AG04450 (cell line): ENCODE measurements around the gene OR14J1. TPM values are rescaled to one million over a fixed set of nuclear protein-coding genes. Genes with fewer than 3 reads are reported as not detected.

Source experiments
- CTCF ChIA-PET: fragments of 300-600, 350-600 bp; formaldehyde crosslinking; extraction: SDS; loops from one replicate; lab custom pipeline; 2022; ENCODE audit warnings: antibody characterized with exemption, inconsistent platforms; lab: Charles Lee
- POLR2A ChIA-PET: fragments of 350-600 bp; formaldehyde crosslinking; extraction: SDS; loops from one replicate; lab custom pipeline; 2021; ENCODE audit warnings: antibody characterized with exemption, inconsistent platforms; lab: Yijun Ruan, JAX
- DNase-seq: peaks from one replicate; pipeline ENCODE4 v3.0.0-alpha.2; 2011; ENCODE audit warnings: low read depth, low spot score
- H3K27ac ChIP-seq: one replicate; pipeline ENCODE4 v1.5.1; 2012; ENCODE audit warnings: low read depth, low read length, control low read depth
- H3K27me3 ChIP-seq: one replicate; pipeline ENCODE4 v1.6.0; 2012; ENCODE audit warnings: low read length; ENCODE audit not compliant: control insufficient read depth, insufficient read depth
- H3K4me3 ChIP-seq: 2 replicates; pipeline ENCODE4 v1.5.1; 2011; ENCODE audit warnings: mild to moderate bottlenecking, low read depth, low read length, control low read depth
- H3K9me3 ChIP-seq: 2 replicates; pipeline ENCODE4 v1.5.1; 2012; ENCODE audit warnings: low read length; ENCODE audit not compliant: control insufficient read depth, insufficient read depth
- CTCF ChIP-seq: IDR thresholded peaks from 2 replicates; pipeline ENCODE4 v1.5.1; 2011; ENCODE audit warnings: low read depth, low read length, control low read depth, inconsistent platforms
- polyA minus RNA-seq: library from RNA; depleted of rRNA, polyadenylated mRNA; stranded (reverse); fragments of >200 nt; gene quantifications from 2 replicates; pipeline ENCODE4 v1.2.3, GENCODE V29; 2011; rRNA and poly(A)+ RNA removed
- polyA plus RNA-seq: library from polyadenylated mRNA; depleted of rRNA; stranded (reverse); fragments of >200 nt; gene quantifications from 2 replicates; pipeline ENCODE4 v1.2.3, GENCODE V29; 2011; rRNA removed

Gene OR14J1
- polyA plus RNA-seq, result not detected in 2 replicates
- not detected in 2 replicates for polyA minus RNA-seq

GRCh38 chr6:29301316-29301715 is at the start of gene OR14J1:
OR14J1 (plus strand) TSS chr6:29301701; CDS start chr6:29306690, 4,989 bp downstream.
- Histone ChIP-seq H3K9me3 (no peaks in the 10 kb centered on the region), H3K4me3 (no peak within 1 kb of the TSS), H3K27me3 (no peaks in the 10 kb centered on the region), H3K27ac (no peak within 1 kb of the TSS)
- DNase-seq, result no peak
- ChIA-PET POLR2A (no interaction called here), CTCF (no interaction called here)
- no peak for TF ChIP-seq CTCF

GRCh38 chr6:29251736-29252135 is 49.8 kb upstream of the OR14J1 start:
- no peak for TF ChIP-seq CTCF
- no peaks in the 10 kb centered on the region for H3K27me3 ChIP-seq
- H3K27ac ChIP-seq, result no peak overlapping the region
- H3K9me3 ChIP-seq, result peaks cover 10% of the 10 kb centered on the region; the same call in 1 of the 2 replicates
- ChIA-PET POLR2A (no interaction called here), CTCF (no interaction called here)
- H3K4me3 ChIP-seq, result no peak overlapping the region
- DNase-seq, result no peak

- CTCF ChIA-PET, result no interaction called here
Measured at GRCh38 chr6:29255530-29255929, 46.0 kb upstream of the OR14J1 start.

GRCh38 chr6:29259721-29260120 is 41.8 kb upstream of the OR14J1 start:
- Histone ChIP-seq H3K4me3 (no peak overlapping the region), H3K9me3 (peaks cover 4% of the 10 kb centered on the region; the same call in 1 of the 2 replicates), H3K27ac (no peak overlapping the region), H3K27me3 (no peaks in the 10 kb centered on the region)
- ChIA-PET CTCF (no interaction called here), POLR2A (no interaction called here)
- no peak for TF ChIP-seq CTCF
- no peak for DNase-seq

More at GRCh38 chr6:29255530-29255929, 46.0 kb upstream of the OR14J1 start:
- peaks cover 6% of the 10 kb centered on the region; the same call in 1 of the 2 replicates for H3K9me3 ChIP-seq
- H3K27ac ChIP-seq, result no peak overlapping the region
- no peak overlapping the region for H3K4me3 ChIP-seq
- DNase-seq, result no peak
- no peaks in the 10 kb centered on the region for H3K27me3 ChIP-seq
- POLR2A ChIA-PET, result no interaction called here
- TF ChIP-seq CTCF, result no peak

- Histone ChIP-seq H3K9me3 (peaks cover 4% of the 10 kb centered on the region; the same call in 1 of the 2 replicates), H3K4me3 (no peak overlapping the region), H3K27ac (no peak overlapping the region), H3K27me3 (no peaks in the 10 kb centered on the region)
- CTCF ChIA-PET, result no interaction called here
- POLR2A ChIA-PET, result no interaction called here
- no peak for TF ChIP-seq CTCF
- no peak for DNase-seq
Measured at GRCh38 chr6:29263001-29263400, 38.5 kb upstream of the OR14J1 start.
